Fibroblast of villous mesenchyme (primary cell): ENCODE results near the gene MYCN. TPM values are rescaled to one million over a fixed set of nuclear protein-coding genes. Genes with fewer than 3 reads are reported as not detected.

Experiments used
- DNase-seq: peaks from one replicate; pipeline ENCODE4 v3.0.0-alpha.2; 2010; ENCODE audit warnings: low read depth
- H3K4me3 ChIP-seq: 2 replicates; pipeline ENCODE4 v1.5.1; 2011; ENCODE audit warnings: low read depth, mild to moderate bottlenecking, low read length
- total RNA-seq: library from RNA; depleted of rRNA; stranded (reverse); fragments of >200 nt; gene quantifications from 2 replicates; pipeline ENCODE4 v1.2.3, GENCODE V29; 2012
- TF ChIP-seq, protein P1 (sequence below): IDR thresholded peaks from 2 replicates; pipeline ENCODE4 v1.5.1; 2012; ENCODE audit warnings: low read depth, mild to moderate bottlenecking, low read length; ENCODE audit not compliant: insufficient read depth

Gene MYCN
- total RNA-seq, 1 donor: under 0.01 TPM

DNA sequence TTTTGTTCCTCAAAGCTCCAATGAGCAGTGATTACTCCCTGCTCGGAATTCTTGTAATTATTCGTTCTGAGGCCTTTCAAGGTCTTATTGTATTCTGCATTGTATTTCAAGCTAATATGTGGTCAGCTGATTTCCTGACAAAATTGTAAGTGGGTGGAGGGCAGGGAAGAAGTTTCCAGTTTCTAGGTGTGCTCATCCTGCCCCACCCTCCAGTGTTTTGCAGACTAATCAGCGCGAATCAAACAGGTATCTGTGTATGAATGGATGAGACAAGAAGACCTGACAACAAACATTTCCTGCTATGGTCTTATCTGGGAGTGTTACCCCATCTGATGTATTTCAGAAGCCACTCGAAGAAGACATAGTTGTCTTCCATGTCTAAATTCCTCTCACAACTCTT is 35.3 kb downstream of the MYCN start:
- TF ChIP-seq, protein P1, sequence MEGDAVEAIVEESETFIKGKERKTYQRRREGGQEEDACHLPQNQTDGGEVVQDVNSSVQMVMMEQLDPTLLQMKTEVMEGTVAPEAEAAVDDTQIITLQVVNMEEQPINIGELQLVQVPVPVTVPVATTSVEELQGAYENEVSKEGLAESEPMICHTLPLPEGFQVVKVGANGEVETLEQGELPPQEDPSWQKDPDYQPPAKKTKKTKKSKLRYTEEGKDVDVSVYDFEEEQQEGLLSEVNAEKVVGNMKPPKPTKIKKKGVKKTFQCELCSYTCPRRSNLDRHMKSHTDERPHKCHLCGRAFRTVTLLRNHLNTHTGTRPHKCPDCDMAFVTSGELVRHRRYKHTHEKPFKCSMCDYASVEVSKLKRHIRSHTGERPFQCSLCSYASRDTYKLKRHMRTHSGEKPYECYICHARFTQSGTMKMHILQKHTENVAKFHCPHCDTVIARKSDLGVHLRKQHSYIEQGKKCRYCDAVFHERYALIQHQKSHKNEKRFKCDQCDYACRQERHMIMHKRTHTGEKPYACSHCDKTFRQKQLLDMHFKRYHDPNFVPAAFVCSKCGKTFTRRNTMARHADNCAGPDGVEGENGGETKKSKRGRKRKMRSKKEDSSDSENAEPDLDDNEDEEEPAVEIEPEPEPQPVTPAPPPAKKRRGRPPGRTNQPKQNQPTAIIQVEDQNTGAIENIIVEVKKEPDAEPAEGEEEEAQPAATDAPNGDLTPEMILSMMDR: no peak
- DNase-seq: no peak
- H3K4me3 ChIP-seq: no peak overlapping the region

- H3K4me3 ChIP-seq: no peak overlapping the region
- DNase-seq: no peak
- TF ChIP-seq, protein P1: no peak
These were observed 36.0 kb downstream of the MYCN start for GRCh38 chr2:15976354-15976753.

DNA sequence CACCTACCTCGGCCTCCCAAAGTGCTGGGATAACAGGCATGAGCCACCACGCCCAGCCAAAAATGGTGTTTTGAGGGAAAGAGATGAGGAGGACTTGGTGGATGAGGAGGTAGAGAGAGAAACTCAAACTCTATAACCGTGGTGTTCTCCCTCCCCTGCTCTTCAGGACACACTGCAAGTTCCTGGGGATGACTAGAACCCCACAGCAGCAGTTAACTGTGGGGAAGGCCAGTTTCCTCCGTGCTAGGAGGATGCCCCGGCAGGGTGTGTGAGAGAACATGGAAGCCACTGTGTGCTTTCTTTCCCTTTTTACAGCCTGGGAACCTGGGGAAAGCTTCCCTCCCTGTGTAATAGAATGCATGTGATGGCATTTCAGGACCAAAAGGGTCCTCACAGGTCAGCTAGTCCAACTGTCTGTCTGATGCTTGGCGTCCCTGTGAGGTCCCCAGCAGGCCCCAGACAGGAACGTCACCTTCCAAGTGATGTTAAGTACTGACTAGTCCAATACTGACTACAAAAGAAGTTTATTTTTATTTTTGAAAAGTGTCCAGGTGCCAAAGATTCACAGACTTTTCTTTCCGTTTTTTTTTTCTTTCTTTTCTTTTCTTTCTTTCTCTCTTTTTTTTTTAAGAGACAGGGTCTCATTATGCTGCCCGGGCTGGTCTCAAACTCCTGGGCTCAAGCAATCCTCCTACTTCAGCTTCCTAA is 38.9 kb downstream of the MYCN start:
- H3K4me3 ChIP-seq: no peak overlapping the region
- DNase-seq: no peak
- TF ChIP-seq, protein P1: no peak

DNA sequence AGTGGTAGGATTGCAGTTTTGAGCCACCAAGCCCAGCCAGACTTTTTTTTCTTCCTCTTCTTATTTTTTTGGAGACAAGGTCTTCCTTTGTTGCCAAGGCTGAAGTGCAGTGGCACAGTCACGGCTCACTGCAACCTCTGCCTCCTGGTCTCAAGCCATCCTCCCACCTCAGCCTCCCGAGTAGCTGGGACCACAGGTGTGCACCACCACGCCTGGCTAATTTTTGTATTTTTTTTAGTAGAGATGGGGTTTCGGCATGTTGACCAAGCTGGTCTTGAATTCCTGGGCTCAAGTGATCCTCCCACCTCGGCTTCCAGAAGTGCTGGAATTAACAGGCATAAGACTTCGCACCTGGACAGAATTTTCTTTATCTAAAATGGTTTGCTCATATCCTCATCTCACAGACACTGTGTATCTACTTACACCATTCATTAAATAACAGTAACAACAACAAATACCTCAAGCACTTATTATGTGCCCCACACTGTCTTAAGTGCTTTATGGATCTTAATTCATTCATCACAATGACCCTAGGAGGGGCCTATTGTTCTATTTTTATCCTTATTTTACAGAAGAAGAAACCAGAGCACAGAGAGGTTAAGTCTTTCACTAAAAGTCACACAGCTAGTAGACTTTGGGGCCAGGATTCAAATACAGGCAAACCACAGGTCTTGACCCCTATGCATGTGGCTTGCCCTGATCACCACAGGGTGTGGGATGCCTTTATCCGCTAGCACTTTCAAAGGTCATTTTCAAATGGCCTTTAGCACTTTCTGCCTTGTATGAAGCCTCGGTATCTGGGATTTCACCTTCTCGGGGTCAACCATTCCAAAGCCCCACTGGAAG is 39.6 kb downstream of the MYCN start:
- TF ChIP-seq, protein P1: no peak
- no peak for DNase-seq

DNA sequence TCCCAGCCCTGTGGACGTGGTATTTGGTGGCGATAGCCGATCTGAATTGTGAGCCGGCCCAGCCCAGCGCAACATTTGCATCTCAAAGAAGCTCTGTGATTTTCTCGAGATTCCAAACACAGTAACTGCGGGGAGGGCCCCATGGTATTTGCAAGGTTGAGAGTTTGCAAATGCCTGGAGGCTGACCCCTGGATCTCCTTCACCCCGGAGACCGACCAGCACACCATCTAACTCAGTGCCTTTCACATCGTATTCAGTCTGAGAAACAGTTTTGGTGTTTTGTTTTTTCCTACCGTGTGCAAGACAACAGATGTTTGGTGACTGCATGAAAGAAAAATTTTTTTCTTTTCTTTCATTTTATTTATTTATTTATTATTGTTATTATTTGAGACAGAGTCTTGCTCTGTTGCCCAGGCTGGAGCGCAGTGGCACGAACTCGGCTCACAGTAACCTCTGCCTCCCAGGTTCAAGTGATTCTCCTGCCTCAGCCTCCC is 40.3 kb downstream of the MYCN start:
- H3K4me3 ChIP-seq: no peak overlapping the region
- TF ChIP-seq, protein P1: no peak
- DNase-seq: no peak

More for the DNA sequence above, 39.6 kb downstream of the MYCN start:
- H3K4me3 ChIP-seq: no peak overlapping the region

DNA sequence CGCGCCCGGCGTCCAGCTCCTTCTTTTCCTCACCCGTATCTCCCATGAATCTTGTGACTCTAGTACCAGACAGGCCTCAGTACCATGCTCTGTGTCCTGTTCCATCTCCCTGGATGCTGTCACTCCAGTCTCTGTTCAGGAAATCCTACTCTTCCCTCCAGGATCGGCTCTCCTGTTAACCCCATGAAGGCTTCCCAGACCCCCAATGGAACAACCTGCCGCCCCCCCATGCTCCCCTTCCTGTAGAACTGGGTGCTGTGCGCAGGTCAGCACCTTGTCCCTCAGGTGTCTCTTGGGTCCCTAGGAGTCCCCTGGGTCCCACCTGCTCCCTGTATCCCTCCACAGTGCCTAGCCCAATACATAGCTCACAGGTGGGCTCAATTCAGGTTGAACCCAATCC is 41.3 kb downstream of the MYCN start:
- no peak overlapping the region for H3K4me3 ChIP-seq
- DNase-seq: no peak
- TF ChIP-seq, protein P1: no peak
